Calu3 (cell line): ENCODE measurements around the gene A3GALT2. TPM values are rescaled to one million over a fixed set of nuclear protein-coding genes. Genes with fewer than 3 reads are reported as not detected.

Source experiments
- BruUV-seq: library from RNA; stranded (reverse); fragments of 400-500 nt; replicated peaks from 2 replicates; lab custom pipeline; 2021; lab: Mats Ljungman, UMichigan
- CTCF ChIA-PET: fragments of 300-600 bp; sonication (Branson Sonifier 250); formaldehyde crosslinking; loops from one replicate; lab custom pipeline; 2022; ENCODE audit warnings: antibody characterized with exemption; lab: Charles Lee
- DNase-seq: peaks from one replicate; pipeline ENCODE4 v3.0.0; 2022
- H3K27ac Mint-ChIP-seq: one replicate; pipeline ENCODE4 v1.8.0; 2022; ENCODE audit warnings: mixed read lengths; ENCODE audit not compliant: unreplicated experiment
- H3K27me3 Mint-ChIP-seq: one replicate; pipeline ENCODE4 v1.8.0; 2022; ENCODE audit warnings: mixed read lengths; ENCODE audit not compliant: unreplicated experiment
- H3K36me3 Mint-ChIP-seq: one replicate; pipeline ENCODE4 v1.8.0; 2022; ENCODE audit warnings: mild to moderate bottlenecking, moderate library complexity, mixed read lengths; ENCODE audit not compliant: insufficient read depth, unreplicated experiment
- H3K4me1 Mint-ChIP-seq: one replicate; pipeline ENCODE4 v1.8.0; 2022; ENCODE audit warnings: mild to moderate bottlenecking, low read depth, mixed read lengths; ENCODE audit not compliant: unreplicated experiment
- H3K4me3 Mint-ChIP-seq: one replicate; pipeline ENCODE4 v1.8.0; 2022; ENCODE audit warnings: mild to moderate bottlenecking, low read depth, moderate library complexity, mixed read lengths; ENCODE audit not compliant: unreplicated experiment
- H3K9me3 Mint-ChIP-seq: one replicate; pipeline ENCODE4 v1.8.0; 2022; ENCODE audit warnings: low read depth, mixed read lengths; ENCODE audit not compliant: unreplicated experiment
- CTCF ChIP-seq: fragments of 200-600 bp; IDR thresholded peaks from one replicate; pipeline ENCODE4 v1.8.0; 2022; ENCODE audit warnings: antibody characterized with exemption; ENCODE audit not compliant: unreplicated experiment
- intact Hi-C: fragments of 100-400 bp; cut with micrococcal nuclease; formaldehyde crosslinking; loops from one replicate; pipeline ENCODE4 v1.10.0; 2022; ENCODE audit not compliant: unreplicated experiment
- total RNA-seq: library from RNA; stranded (reverse); gene quantifications from 2 replicates; pipeline ENCODE4 v1.2.3, GENCODE V29; 2022

Gene A3GALT2
- total RNA-seq, 1 experiment from 2014 or later: not detected

DNA sequence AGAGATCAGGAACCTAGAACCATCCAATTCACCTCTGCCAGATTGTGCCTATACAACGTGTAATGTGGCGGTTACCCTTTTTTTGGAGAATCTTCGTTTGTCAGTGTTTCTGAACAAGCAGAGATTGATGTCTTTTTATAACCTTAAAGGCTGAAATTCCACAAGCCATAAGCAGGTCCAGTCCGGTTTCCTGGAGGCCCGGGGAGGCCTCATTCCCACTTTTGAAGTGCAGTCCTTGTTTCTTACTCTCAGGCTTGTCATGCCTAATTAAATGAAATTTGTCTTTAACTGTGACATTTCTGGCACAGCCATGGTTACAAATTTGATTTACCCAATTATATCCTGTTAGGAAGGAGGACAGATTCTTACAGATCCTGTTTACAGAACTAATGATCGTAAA, 36.8 kb downstream of the A3GALT2 start:
- intact Hi-C loops: no loop called here
- BruUV-seq: no TSS peak
- Mint-ChIP-seq H3K27me3 (no peaks in the 10 kb centered on the region), H3K4me3 (no peak overlapping the region), H3K27ac (no peak overlapping the region), H3K4me1 (no peaks in the 10 kb centered on the region), H3K9me3 (no peaks in the 10 kb centered on the region), H3K36me3 (peaks cover 15% of the 10 kb centered on the region)
- DNase-seq: no peak
- CTCF ChIA-PET: interaction anchor here (0.6 kb wide), 1 partner anchor 132 kb away, joined by 6 read pairs; no protein-coding TSS in a partner anchor
- no peak for TF ChIP-seq CTCF

DNA sequence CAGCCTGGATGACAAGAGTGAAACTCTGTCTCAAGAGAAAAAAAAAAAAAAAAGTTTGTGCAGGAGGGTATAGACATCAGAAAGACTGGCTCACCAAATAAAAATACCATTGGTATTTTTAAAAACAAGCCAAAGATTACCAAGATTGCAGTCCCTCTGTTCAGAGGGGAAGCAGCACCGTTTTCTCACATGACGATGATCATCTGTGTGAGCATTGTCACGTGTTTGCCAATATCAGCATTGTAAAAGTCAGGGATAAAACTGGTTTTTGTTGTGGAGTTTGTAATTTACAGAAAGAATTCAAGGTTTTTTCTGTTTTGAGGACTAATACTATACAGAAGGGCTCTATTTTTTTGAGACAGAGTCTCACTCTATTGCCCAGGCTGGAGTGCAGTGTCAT, 38.1 kb downstream of the A3GALT2 start:
- no TSS peak for BruUV-seq
- Mint-ChIP-seq H3K36me3 (peaks cover 15% of the 10 kb centered on the region), H3K9me3 (no peaks in the 10 kb centered on the region), H3K27ac (no peak overlapping the region), H3K4me3 (no peak overlapping the region), H3K4me1 (no peaks in the 10 kb centered on the region), H3K27me3 (no peaks in the 10 kb centered on the region)
- DNase-seq: no peak
- no peak for TF ChIP-seq CTCF
- intact Hi-C loops: no loop called here
- CTCF ChIA-PET: no interaction called here

GRCh38 chr1:33281554-33282303, 39.2 kb downstream of the A3GALT2 start:
- no peak for DNase-seq
- no TSS peak for BruUV-seq
- Mint-ChIP-seq H3K9me3 (no peaks in the 10 kb centered on the region), H3K4me1 (no peaks in the 10 kb centered on the region), H3K27ac (no peak overlapping the region), H3K36me3 (peaks cover 15% of the 10 kb centered on the region), H3K4me3 (no peak overlapping the region), H3K27me3 (no peaks in the 10 kb centered on the region)
- TF ChIP-seq CTCF: no peak
- intact Hi-C loops: no loop called here
- CTCF ChIA-PET: interaction anchor here (0.6 kb wide), 1 partner anchor 265 kb away, joined by 5 read pairs; no protein-coding TSS in a partner anchor

GRCh38 chr1:33280091-33280661, 40.7 kb downstream of the A3GALT2 start:
- Mint-ChIP-seq H3K27ac (no peak overlapping the region), H3K4me1 (no peaks in the 10 kb centered on the region), H3K9me3 (no peaks in the 10 kb centered on the region), H3K4me3 (no peak overlapping the region), H3K36me3 (peaks cover 15% of the 10 kb centered on the region), H3K27me3 (no peaks in the 10 kb centered on the region)
- CTCF ChIA-PET: no interaction called here
- intact Hi-C loops: no loop called here
- no TSS peak for BruUV-seq
- no peak for DNase-seq
- no peak for TF ChIP-seq CTCF
